ENCODE data around the gene NOTCH1.
A peak's percentile ranks its signal among the peaks of the same experiment; 100 is the strongest.

NOTCH1 gene

GRCh38 chr9:136447173-136447778 lies 98.6 kb downstream of the NOTCH1 start:
- H3K36me3 Mint-ChIP-seq (ENCODE audit: low read depth): peaks cover 67% of the 10 kb centered on the region

GRCh38 chr9:136445799-136446198 lies 100.0 kb downstream of the NOTCH1 start:
- DNase-seq: no peak
- Mint-ChIP-seq H3K36me3 (ENCODE audit: low read depth) (peaks cover 63% of the 10 kb centered on the region), H3K4me1 (no peaks in the 10 kb centered on the region), H3K27me3 (ENCODE audit: low read depth, poor library complexity) (no peaks in the 10 kb centered on the region), H3K27ac (no peak overlapping the region), H3K4me3 (no peak overlapping the region), H3K9me3 (no peaks in the 10 kb centered on the region)
- no peak for TF ChIP-seq CTCF (IDR thresholded peaks at IDR 0.05)

More at GRCh38 chr9:136447173-136447778, 98.6 kb downstream of the NOTCH1 start:
- no peak for TF ChIP-seq CTCF (IDR thresholded peaks at IDR 0.05)
- Mint-ChIP-seq H3K27ac (peak overlapping the region; percentile 75), H3K27me3 (ENCODE audit: low read depth, poor library complexity) (no peaks in the 10 kb centered on the region), H3K4me3 (no peak overlapping the region), H3K4me1 (no peaks in the 10 kb centered on the region), H3K9me3 (no peaks in the 10 kb centered on the region)
- DNase-seq: no peak

Measured in nephron progenitor cell (in vitro differentiated cells).